ENCODE measurements around the gene LATS2. TPM values are rescaled to one million over a fixed set of nuclear protein-coding genes. Genes with fewer than 3 reads are reported as not detected.

LATS2 gene
- total and polyA plus RNA-seq, 3 donors from 2014 or later = 35.6 to 40.2 (median 36.5) TPM

- Histone ChIP-seq H3K4me1 (no peaks in the 10 kb centered on the region), H3K27me3 (no peaks in the 10 kb centered on the region), H3K4me3 (no peak overlapping the region), H3K9me3 (no peaks in the 10 kb centered on the region), H3K36me3 (ENCODE audit: low read depth, missing control alignments) (no peaks in the 10 kb centered on the region), H3K27ac (no peak overlapping the region)
- no peak for TF ChIP-seq POLR2A (IDR thresholded peaks at IDR 0.05)
- TF ChIP-seq CTCF (IDR thresholded peaks at IDR 0.05) = no peak
- intact Hi-C loops (cut with DNase I; ENCODE audit: low total_unique reads) = no loop called here
- no peak for DNase-seq
- 61 to 68% methylated on average over 4 of the region's 4 CpGs for WGBS, 2 donors
Observed at GRCh38 chr13:20995245-20995838, 66.0 kb downstream of the LATS2 start.

DNA sequence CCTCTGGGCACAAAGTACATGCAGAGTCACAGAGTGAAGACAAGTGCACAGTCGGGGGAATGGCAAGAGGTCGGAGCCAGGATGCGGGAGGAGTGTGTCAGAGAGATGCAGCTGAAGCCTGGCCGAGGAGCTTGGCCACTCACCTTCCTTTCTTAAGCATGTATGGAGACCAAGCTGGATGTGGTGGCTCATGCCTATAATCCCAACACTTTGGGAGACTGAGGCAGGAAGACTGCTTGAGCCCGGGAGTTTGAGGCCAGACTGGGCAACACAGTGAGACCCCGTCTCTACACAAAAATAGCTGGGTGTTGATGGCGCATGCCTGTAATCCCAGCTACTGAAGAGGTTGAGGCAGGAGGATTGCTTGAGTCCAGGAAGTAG lies 67.0 kb downstream of the LATS2 start:
- intact Hi-C loops (cut with DNase I; ENCODE audit: low total_unique reads) = no loop called here
- TF ChIP-seq POLR2A (IDR thresholded peaks at IDR 0.05) = no peak
- no peak for TF ChIP-seq CTCF (IDR thresholded peaks at IDR 0.05)
- peak; percentile 6 for DNase-seq
- no peaks in the 10 kb centered on the region for H3K27me3 ChIP-seq
- no peaks in the 10 kb centered on the region for H3K36me3 ChIP-seq (ENCODE audit: low read depth, missing control alignments)
- no peaks in the 10 kb centered on the region for H3K9me3 ChIP-seq
- H3K27ac ChIP-seq = no peak overlapping the region
- no peaks in the 10 kb centered on the region for H3K4me1 ChIP-seq
- H3K4me3 ChIP-seq = no peak overlapping the region
- WGBS, 2 donors = 94 to 98% methylated on average over 7 of the region's 7 CpGs

DNA sequence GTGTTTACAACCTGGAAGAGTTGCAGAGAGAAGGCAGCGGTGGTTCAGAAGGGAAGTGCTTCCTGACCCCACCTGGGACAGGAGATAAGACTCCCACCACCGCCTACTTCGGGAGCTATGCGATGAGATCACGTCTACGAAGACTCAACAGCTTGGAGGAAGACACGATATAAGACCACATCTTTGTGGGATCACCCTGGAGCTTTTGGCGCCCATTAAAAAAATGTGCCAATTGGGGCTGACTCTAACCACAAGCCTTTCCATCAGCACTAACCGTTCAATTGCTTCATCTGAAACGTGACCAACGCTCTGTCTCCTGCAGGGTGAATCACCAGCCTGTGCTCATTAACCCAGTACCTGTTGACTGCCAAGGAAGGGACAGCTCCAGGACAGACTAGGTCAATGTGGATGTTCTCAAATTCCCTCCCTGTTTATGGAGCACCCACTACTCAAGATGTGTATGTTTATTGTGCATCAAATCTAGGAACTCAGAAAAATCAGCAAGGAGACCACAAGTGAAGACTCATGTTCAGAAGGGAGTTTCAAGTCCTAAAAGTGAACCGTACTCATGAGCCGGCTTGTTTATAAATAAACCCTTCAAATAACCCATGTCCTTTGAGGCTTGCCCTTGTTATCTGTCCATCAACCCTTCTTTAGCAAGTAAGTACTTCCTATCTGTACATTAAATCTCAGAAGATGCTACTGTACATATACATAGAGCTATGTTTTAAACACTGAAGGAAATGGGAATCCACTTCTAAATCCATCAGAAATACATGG lies 67.5 kb downstream of the LATS2 start:
- intact Hi-C loops (cut with DNase I; ENCODE audit: low total_unique reads) = no loop called here

DNA sequence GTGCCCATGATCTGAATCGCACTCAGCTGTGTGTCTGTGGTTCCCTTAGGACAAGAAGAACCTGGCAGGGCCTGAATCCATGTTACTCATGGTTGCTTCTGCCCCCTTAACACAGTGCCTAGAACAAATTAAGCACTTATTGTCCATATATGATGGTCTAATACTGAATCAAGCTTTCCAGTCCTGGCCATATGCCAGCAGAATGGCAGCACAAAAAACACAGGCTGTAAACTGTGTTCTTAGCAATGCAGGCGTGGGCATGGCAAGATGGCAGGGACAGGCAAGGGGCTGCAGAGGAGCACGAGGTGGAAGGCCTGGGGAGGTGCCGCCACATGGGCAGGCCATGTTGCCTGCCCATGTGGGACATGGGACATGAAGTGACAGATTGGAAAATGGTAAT lies 68.2 kb downstream of the LATS2 start:
- Histone ChIP-seq H3K9me3 (no peaks in the 10 kb centered on the region), H3K27ac (no peak overlapping the region), H3K36me3 (ENCODE audit: low read depth, missing control alignments) (no peaks in the 10 kb centered on the region), H3K27me3 (no peaks in the 10 kb centered on the region), H3K4me3 (no peak overlapping the region), H3K4me1 (no peaks in the 10 kb centered on the region)
- WGBS, 2 donors = 92 to 93% methylated on average over 4 of the region's 4 CpGs
- no peak for TF ChIP-seq POLR2A (IDR thresholded peaks at IDR 0.05)
- DNase-seq = no peak
- intact Hi-C loops (cut with DNase I; ENCODE audit: low total_unique reads) = no loop called here

More for the DNA sequence above, 67.5 kb downstream of the LATS2 start:
- H3K27ac ChIP-seq = no peak overlapping the region
- no peak for TF ChIP-seq CTCF (IDR thresholded peaks at IDR 0.05)
- TF ChIP-seq POLR2A (IDR thresholded peaks at IDR 0.05) = no peak
- no peaks in the 10 kb centered on the region for H3K9me3 ChIP-seq
- no peaks in the 10 kb centered on the region for H3K36me3 ChIP-seq (ENCODE audit: low read depth, missing control alignments)
- H3K4me3 ChIP-seq = no peak overlapping the region
- WGBS, 2 donors = 89 to 90% methylated on average over 13 of the region's 13 CpGs
- H3K4me1 ChIP-seq = no peaks in the 10 kb centered on the region
- no peaks in the 10 kb centered on the region for H3K27me3 ChIP-seq
- peak; percentile 7 for DNase-seq

GRCh38 chr13:20991741-20992520 lies 69.5 kb downstream of the LATS2 start:
- H3K4me3 ChIP-seq = no peak overlapping the region
- no peaks in the 10 kb centered on the region for H3K36me3 ChIP-seq (ENCODE audit: low read depth, missing control alignments)
- H3K9me3 ChIP-seq = no peaks in the 10 kb centered on the region
- no peak overlapping the region for H3K27ac ChIP-seq
- H3K4me1 ChIP-seq = no peaks in the 10 kb centered on the region
- intact Hi-C loops (cut with DNase I; ENCODE audit: low total_unique reads) = no loop called here
- TF ChIP-seq POLR2A (IDR thresholded peaks at IDR 0.05) = no peak
- TF ChIP-seq CTCF (IDR thresholded peaks at IDR 0.05) = no peak
- no peaks in the 10 kb centered on the region for H3K27me3 ChIP-seq
- DNase-seq = no peak
- WGBS, 2 donors = 88 to 91% methylated on average over 16 to 17 of the region's 17 CpGs

All from testis (tissue), 3 donors.